Astrocyte of the cerebellum (primary cell): ENCODE data around the gene DIS3L2.
"Not testable (repeated sequence)": the region's sequence is repeated elsewhere in the genome, so short reads cannot be mapped to it uniquely, and the experiment has no call there.

Experiments used
- DNase-seq: peaks from one replicate; pipeline ENCODE4 v3.0.0-alpha.2; 2011; ENCODE audit warnings: low read depth
- H3K4me3 ChIP-seq: 2 replicates; pipeline ENCODE4 v1.5.1; 2011; ENCODE audit warnings: mild to moderate bottlenecking, low read depth, low read length, moderate library complexity
- CTCF ChIP-seq: IDR thresholded peaks from 2 replicates; pipeline ENCODE4 v1.5.1; 2012; ENCODE audit warnings: low read length, low read depth, moderate library complexity, mild to moderate bottlenecking; ENCODE audit errors: missing control alignments
- in situ Hi-C: cut with HindIII; loops from 2 replicates; pipeline ENCODE4 v1.10.0; 2017; ENCODE audit warnings: low sequenced_read_pairs

Gene DIS3L2

GRCh38 chr2:232113821-232114220 is 152.3 kb downstream of the DIS3L2 start:
- no peak for TF ChIP-seq CTCF
- in situ Hi-C loops: no loop called here
- DNase-seq: no peak
- H3K4me3 ChIP-seq: no peak overlapping the region

DNA sequence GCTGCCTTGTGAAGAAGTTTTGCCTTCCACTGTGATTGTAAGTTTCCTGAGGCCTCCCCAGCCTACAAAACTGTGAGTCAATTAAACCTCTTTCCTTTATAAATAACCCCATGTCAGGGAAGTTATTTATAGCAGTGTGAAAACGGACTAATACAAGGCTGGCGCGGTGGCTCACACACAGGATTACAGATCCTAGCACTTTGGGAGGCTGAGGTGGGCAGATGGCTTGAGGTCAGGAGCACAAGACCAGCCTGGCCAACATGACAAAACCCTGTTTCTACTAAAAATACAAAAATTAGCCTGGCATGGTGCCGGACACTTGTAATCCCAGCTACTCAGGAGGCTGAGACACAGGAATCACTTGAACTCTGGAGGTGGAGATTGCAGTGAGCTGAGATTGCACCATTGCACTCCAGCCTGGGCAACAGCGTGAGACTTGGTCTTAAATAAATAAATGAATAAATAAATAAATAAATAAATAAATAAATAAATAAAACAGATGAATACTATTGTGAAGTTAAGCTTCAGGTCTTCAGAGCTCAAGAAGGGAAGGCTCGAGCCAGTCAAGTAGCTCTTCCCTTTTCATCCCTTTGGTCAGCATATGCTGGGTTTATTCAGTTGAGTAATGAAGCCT is 154.3 kb downstream of the DIS3L2 start:
- in situ Hi-C loops: loop anchor here (5.0 kb wide), 1 partner anchor 49 kb away; no protein-coding TSS in a partner anchor
- H3K4me3 ChIP-seq, DNase-seq: not testable (repeated sequence)

DNA sequence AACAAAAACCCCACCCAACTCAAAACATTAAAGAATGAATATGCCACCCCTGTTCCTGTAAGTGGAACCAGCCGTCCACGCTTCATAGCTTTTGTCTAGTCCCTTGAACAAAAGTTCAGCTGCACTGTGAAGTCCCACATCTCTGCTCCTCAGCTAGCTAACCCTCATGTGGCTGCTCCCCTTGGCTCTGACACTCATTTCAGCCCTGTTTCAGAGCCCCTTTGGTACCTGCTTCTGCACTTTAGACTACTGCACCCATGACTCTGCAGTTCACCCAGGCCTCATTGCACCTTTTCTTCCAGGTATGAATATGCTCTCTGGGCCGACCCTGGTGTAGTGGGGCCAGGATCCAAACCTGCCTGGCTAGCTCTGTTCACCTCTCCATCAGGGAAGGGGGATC is 155.3 kb downstream of the DIS3L2 start:
- no peak for DNase-seq
- no peak for TF ChIP-seq CTCF
- in situ Hi-C loops: loop anchor here (5.0 kb wide), 1 partner anchor 50 kb away; no protein-coding TSS in a partner anchor
- H3K4me3 ChIP-seq: no peak overlapping the region

DNA sequence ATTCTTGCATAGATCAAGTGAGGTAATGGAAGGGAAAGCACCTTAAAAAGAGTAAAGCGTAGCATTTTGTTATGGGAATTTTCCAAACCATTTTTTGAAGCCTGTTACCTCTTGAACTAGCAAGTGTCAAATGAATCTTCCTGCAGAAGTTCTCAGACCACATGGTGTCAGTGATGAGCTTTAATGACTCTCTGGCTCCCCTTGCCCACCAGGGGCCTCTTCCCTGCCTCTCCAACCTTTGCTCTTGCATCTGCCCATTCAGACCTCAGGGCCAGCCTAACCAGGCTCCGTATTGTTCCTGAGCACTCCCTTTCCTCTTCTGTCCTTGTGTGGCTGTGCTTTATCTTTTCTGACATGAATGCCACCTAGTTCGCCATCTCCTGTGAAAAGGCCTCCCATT is 155.9 kb downstream of the DIS3L2 start:
- TF ChIP-seq CTCF: no peak
- no peak overlapping the region for H3K4me3 ChIP-seq
- no peak for DNase-seq
- in situ Hi-C loops: loop anchor here (5.0 kb wide), 1 partner anchor 50 kb away; no protein-coding TSS in a partner anchor

DNA sequence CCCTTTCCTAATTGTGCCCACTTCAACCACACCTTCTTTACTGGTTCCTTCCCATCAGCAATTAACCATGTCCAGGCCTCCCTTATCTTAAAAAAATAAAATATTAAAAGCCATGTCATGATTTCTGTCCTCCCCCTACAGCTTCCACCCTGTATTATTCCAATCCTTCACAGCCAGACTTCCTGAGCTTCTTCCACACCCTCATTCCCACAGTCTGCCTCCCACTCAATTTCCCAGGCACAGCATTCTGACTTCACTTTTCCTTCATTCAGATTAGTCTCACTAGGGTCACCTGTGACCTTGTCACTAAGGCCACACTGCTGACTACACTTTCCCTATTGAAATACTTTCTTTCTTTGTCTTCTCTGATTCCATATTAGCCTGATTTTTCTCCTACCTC is 159.4 kb downstream of the DIS3L2 start:
- in situ Hi-C loops: no loop called here
- no peak overlapping the region for H3K4me3 ChIP-seq
- no peak for TF ChIP-seq CTCF
- DNase-seq: no peak

DNA sequence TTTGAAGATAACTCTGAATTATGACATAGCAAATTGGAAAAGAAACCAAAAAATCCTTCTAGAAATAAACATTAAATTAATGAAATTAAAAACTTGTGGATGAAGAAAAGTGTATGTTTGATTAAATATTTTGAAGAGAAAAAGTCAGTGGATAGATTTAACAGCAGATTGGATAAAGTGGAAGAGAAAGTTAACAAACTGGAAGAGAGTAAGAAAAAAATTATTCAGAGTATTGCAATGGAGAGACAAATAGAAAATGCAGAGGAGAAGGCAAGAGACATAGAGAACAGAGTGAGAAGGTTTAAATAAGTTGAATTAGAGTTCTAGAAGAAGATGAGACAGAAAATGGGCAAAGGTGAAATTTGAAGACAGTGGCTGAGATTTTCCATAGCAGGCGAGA is 162.8 kb downstream of the DIS3L2 start:
- in situ Hi-C loops: no loop called here
- DNase-seq: no peak
- no peak for TF ChIP-seq CTCF
- H3K4me3 ChIP-seq: no peak overlapping the region

DNA sequence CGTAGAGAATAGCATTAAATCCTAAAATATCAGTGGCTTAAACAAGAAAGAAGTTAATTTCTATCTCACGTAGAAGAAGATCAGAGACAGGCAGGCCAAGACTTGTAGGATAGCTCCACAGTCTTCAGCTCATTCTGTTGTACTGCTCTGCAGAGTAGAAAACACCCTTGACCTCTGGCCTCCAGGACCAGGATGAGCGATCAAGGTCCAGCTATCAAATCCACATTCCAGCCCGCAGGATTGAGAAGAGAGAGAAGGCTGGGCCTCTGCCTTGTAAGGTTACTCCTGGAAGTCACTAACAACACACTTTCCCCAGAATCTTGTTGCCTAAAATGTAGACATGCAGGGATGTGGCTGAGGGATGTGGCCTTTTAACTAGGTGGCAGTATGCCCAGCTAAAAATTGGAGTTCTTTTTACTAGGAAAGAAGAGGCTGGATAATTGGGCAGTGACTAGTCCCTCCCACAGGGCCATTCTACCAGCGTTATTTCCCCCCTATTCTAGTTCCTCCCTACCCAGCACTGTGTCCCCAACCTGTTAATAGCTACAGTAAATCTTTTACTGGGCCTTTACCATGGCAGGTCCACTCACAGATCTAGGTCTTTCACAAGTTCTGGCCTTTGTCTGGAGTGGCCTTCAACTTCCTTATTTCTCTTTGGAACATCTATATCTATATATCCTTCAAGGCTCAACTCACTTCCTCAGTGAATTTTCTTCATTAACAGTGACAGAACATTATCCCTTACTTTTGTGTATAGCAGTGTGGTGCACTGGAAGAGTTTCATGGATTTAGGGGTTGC is 165.0 kb downstream of the DIS3L2 start:
- TF ChIP-seq CTCF: no peak
- no peak for DNase-seq
- no peak overlapping the region for H3K4me3 ChIP-seq
- in situ Hi-C loops: no loop called here
